ENCODE results near the gene DCTN2.
"Not testable (repeated sequence)": the region's sequence is repeated elsewhere in the genome, so short reads cannot be mapped to it uniquely, and the experiment has no call there.

DCTN2 gene

DNA sequence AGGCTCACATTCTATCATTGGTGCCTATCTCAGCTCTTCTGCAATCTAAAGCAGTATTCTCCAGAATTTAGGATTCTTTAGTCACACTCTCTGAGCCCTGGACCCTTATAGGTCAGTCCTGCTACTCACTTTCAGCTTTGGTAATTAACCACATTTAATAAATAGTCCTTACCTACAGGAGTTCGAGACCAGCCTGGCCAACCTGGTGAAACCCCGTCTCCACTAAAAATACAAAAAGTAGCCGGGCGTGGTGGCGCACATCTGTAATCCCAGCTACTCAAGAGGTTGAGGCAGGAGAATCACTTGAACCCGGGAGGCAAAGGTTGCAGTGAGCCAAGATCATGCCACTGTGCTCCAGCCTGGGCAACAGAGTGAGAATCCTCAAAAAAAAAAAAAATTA, 33.3 kb downstream of the DCTN2 start:
- not testable (repeated sequence) for H3K9me3 ChIP-seq (ENCODE audit: control insufficient read depth, low read length); H3K27ac ChIP-seq (ENCODE audit: low read depth, low read length, severe bottlenecking); H3K4me3 ChIP-seq (ENCODE audit: extremely low read depth, insufficient read depth, low read length, poor library complexity, severe bottlenecking)
- WGBS, 2 experiments (ENCODE audit: insufficient coverage in 2 of 2): 96% methylated on average over 6 of the region's 6 CpGs; no CpG with 5 or more reads in 1 of the 2 experiments
- peaks cover 95% of the 10 kb centered on the region for H3K36me3 ChIP-seq (ENCODE audit: control insufficient read depth, insufficient read depth, low read length)
- H3K4me1 ChIP-seq (ENCODE audit: control insufficient read depth, insufficient read depth, low read length, poor library complexity, severe bottlenecking): peaks cover 22% of the 10 kb centered on the region

DNA sequence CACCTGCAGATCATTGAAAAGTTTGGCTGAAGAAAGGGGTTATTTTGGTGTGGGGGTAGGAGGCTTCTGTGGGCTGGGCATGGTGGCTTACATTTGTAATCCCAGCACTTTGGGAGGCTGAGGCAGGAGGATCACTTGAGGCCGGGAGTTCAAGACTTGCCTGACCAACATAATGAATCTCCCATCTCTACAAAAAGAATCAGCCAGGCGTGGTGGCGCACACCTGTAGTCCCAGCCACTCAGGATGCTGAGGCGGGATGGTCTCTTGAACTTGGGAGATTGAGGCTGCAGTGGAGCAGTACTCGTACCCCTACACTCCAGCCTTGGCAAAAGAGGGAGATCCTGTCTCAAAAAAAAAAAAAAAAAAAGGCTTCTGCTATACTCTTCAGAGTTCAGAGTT, 33.7 kb downstream of the DCTN2 start:
- Histone ChIP-seq H3K4me3 (ENCODE audit: extremely low read depth, insufficient read depth, low read length, poor library complexity, severe bottlenecking) (no peak overlapping the region), H3K4me1 (ENCODE audit: control insufficient read depth, insufficient read depth, low read length, poor library complexity, severe bottlenecking) (peaks cover 20% of the 10 kb centered on the region), H3K27ac (ENCODE audit: low read depth, low read length, severe bottlenecking) (no peak overlapping the region), H3K9me3 (ENCODE audit: control insufficient read depth, low read length) (no peaks in the 10 kb centered on the region), H3K36me3 (ENCODE audit: control insufficient read depth, insufficient read depth, low read length) (peaks cover 94% of the 10 kb centered on the region)
- WGBS, 2 experiments (ENCODE audit: insufficient coverage in 2 of 2): 100% methylated on average over 1 of the region's 5 CpGs

DNA sequence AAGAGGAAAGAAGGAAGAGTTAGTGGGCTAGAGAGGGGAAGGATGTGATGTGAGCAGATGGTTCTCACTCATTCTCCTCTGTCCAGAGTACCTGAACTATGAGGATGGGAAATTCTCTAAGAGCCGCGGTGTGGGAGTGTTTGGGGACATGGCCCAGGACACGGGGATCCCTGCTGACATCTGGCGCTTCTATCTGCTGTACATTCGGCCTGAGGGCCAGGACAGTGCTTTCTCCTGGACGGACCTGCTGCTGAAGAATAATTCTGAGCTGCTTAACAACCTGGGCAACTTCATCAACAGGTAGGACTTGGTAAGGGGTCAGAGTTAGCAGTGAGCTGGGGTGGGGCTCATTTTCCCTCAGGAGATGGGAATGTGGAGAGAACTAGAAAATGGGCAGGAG, 34.3 kb downstream of the DCTN2 start:
- Histone ChIP-seq H3K4me1 (ENCODE audit: control insufficient read depth, insufficient read depth, low read length, poor library complexity, severe bottlenecking) (peaks cover 13% of the 10 kb centered on the region), H3K4me3 (ENCODE audit: extremely low read depth, insufficient read depth, low read length, poor library complexity, severe bottlenecking) (no peak overlapping the region), H3K36me3 (ENCODE audit: control insufficient read depth, insufficient read depth, low read length) (peaks cover 88% of the 10 kb centered on the region), H3K9me3 (ENCODE audit: control insufficient read depth, low read length) (no peaks in the 10 kb centered on the region), H3K27ac (ENCODE audit: low read depth, low read length, severe bottlenecking) (no peak overlapping the region)
- WGBS, 2 experiments (ENCODE audit: insufficient coverage in 2 of 2): 94 to 98% methylated on average over 6 of the region's 6 CpGs

DNA sequence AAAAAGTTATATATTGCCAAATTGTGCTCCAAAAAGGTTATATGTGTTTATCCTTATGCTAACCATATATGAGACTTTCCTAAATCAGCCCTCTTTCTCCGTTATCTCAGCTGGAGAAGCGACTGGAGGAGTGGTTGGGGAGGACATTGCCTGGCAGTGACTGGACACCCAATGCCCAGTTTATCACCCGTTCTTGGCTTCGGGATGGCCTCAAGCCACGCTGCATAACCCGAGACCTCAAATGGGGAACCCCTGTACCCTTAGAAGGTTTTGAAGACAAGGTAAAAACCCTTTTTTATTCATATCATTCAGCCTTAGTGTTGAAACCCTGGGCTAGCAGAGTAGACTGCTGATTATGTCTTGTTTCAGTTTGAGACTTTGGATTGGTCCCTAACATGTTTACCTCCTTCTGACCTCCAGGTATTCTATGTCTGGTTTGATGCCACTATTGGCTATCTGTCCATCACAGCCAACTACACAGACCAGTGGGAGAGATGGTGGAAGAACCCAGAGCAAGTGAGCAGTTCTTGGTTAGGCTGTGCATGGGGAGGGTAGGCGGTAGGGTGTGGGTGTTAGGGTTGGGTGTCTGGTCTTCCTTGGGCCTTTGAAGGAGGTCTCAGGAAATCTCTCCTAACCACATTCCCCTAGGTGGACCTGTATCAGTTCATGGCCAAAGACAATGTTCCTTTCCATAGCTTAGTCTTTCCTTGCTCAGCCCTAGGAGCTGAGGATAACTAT, 35.2 kb downstream of the DCTN2 start:
- Histone ChIP-seq H3K9me3 (ENCODE audit: control insufficient read depth, low read length) (no peaks in the 10 kb centered on the region), H3K27ac (ENCODE audit: low read depth, low read length, severe bottlenecking) (no peak overlapping the region), H3K4me3 (ENCODE audit: extremely low read depth, insufficient read depth, low read length, poor library complexity, severe bottlenecking) (no peak overlapping the region), H3K4me1 (ENCODE audit: control insufficient read depth, insufficient read depth, low read length, poor library complexity, severe bottlenecking) (peaks cover 6% of the 10 kb centered on the region), H3K36me3 (ENCODE audit: control insufficient read depth, insufficient read depth, low read length) (peaks cover 79% of the 10 kb centered on the region)
- WGBS, 2 experiments (ENCODE audit: insufficient coverage in 2 of 2): 100% methylated on average over 3 to 4 of the region's 7 CpGs

DNA sequence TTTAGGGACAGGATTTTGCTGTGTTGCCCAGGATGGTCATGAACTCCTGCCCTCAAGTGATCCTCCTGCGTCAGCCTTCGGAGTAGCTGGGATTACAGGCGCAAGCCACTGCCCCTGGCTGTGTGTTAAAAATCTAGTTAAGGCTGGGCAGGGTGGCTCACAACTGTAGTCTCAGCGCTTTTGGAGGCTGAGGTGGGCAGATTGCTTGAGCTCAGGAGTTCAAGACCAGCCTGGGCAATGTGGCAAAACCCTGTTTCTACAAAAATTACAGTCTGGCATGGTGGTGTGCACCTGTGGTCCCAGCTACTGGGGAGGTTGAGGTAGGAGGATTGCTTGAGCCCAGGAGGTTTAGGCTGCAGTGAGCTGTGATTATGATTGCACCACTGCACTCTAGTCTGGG, 35.8 kb downstream of the DCTN2 start:
- Histone ChIP-seq H3K9me3 (ENCODE audit: control insufficient read depth, low read length) (peaks cover 4% of the 10 kb centered on the region), H3K36me3 (ENCODE audit: control insufficient read depth, insufficient read depth, low read length) (peaks cover 79% of the 10 kb centered on the region), H3K4me1 (ENCODE audit: control insufficient read depth, insufficient read depth, low read length, poor library complexity, severe bottlenecking) (peaks cover 1% of the 10 kb centered on the region), H3K4me3 (ENCODE audit: extremely low read depth, insufficient read depth, low read length, poor library complexity, severe bottlenecking) (no peak overlapping the region), H3K27ac (ENCODE audit: low read depth, low read length, severe bottlenecking) (no peak overlapping the region)
- WGBS, 2 experiments (ENCODE audit: insufficient coverage in 2 of 2): 95 to 100% methylated on average over 1 to 3 of the region's 4 CpGs

DNA sequence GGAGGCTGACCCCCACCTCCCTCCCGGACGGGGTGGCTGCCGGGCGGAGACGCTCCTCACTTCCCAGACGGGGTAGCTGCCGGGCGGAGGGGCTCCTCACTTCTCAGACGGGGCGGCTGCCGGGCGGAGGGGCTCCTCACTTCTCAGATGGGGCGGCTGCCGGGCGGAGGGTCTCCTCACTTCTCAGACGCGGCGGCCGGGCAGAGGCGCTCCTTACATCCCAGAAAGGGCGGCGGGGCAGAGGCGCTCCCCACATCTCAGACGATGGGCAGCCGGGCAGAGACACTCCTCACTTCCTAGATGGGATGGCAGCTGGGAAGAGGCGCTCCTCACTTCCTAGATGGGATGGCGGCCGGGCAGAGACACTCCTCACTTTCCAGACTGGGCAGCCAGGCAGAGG, 39.2 kb downstream of the DCTN2 start:
- H3K4me1 ChIP-seq (ENCODE audit: control insufficient read depth, insufficient read depth, low read length, poor library complexity, severe bottlenecking); H3K4me3 ChIP-seq (ENCODE audit: extremely low read depth, insufficient read depth, low read length, poor library complexity, severe bottlenecking); H3K9me3 ChIP-seq (ENCODE audit: control insufficient read depth, low read length); H3K27ac ChIP-seq (ENCODE audit: low read depth, low read length, severe bottlenecking): not testable (repeated sequence)
- WGBS, 2 experiments (ENCODE audit: insufficient coverage in 2 of 2): 91 to 95% methylated on average over 4 to 14 of the region's 28 CpGs
- peaks cover 81% of the 10 kb centered on the region for H3K36me3 ChIP-seq (ENCODE audit: control insufficient read depth, insufficient read depth, low read length)

DNA sequence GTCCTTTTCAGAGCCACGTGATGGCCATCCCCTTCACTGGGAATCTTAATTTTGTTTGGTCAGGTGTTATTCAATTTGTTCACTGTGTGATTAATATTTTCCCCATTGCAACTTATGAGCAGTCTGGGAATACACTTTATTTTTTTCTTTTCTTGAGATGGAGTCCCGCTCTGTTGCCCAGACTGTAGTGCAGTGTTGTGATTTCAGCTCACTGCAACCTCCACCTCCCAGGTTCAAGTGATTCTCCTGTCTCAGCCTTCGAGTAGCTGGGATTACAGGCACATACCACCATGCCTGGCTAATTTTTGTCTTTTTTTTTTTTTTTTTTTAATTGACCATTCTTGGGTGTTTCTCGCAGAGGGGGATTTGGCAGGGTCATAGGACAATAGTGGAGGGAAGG, 40.5 kb downstream of the DCTN2 start:
- H3K36me3 ChIP-seq (ENCODE audit: control insufficient read depth, insufficient read depth, low read length): peaks cover 81% of the 10 kb centered on the region
- not testable (repeated sequence) for H3K4me1 ChIP-seq (ENCODE audit: control insufficient read depth, insufficient read depth, low read length, poor library complexity, severe bottlenecking); H3K27ac ChIP-seq (ENCODE audit: low read depth, low read length, severe bottlenecking); H3K4me3 ChIP-seq (ENCODE audit: extremely low read depth, insufficient read depth, low read length, poor library complexity, severe bottlenecking); H3K9me3 ChIP-seq (ENCODE audit: control insufficient read depth, low read length)
- 100% methylated on average over 1 of the region's 4 CpGs; no CpG with 5 or more reads in 1 of the 2 experiments for WGBS, 2 experiments (ENCODE audit: insufficient coverage in 2 of 2)

DNA sequence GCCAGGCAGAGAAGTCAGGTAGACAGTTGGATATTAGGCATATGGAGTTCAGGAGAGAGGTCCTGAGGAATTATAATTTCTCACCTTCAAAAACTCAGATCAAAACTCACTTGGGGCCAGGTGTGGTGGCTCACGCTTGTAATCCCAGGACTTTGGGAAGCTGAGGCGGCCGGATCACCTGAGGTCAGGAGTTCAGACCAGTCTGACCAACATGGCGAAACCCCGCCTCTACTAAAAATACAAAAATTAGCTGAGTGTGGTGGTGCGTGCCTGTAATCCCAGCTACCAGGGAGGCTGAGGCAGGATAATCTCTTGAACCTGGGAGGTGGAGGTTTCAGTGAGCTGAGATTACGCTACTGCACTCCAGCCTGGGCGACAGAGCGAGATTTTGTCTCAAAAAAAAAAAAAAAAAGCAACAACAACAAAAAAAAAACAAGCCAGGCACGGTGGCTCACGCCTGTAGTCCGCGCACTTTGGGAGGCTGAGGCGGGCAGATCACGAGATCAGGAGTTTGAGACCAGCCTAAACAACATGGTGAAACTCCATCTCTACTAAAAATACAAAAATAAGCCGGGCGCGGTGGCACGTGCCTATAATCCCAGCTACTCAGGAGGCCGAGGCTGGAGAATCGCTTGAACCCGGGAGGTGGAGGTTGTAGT, 44.6 kb downstream of the DCTN2 start:
- 93 to 100% methylated on average over 10 to 13 of the region's 22 CpGs for WGBS, 2 experiments (ENCODE audit: insufficient coverage in 2 of 2)
- not testable (repeated sequence) for H3K27ac ChIP-seq (ENCODE audit: low read depth, low read length, severe bottlenecking); H3K4me1 ChIP-seq (ENCODE audit: control insufficient read depth, insufficient read depth, low read length, poor library complexity, severe bottlenecking); H3K4me3 ChIP-seq (ENCODE audit: extremely low read depth, insufficient read depth, low read length, poor library complexity, severe bottlenecking); H3K9me3 ChIP-seq (ENCODE audit: control insufficient read depth, low read length)
- H3K36me3 ChIP-seq (ENCODE audit: control insufficient read depth, insufficient read depth, low read length): peaks cover 87% of the 10 kb centered on the region

DNA sequence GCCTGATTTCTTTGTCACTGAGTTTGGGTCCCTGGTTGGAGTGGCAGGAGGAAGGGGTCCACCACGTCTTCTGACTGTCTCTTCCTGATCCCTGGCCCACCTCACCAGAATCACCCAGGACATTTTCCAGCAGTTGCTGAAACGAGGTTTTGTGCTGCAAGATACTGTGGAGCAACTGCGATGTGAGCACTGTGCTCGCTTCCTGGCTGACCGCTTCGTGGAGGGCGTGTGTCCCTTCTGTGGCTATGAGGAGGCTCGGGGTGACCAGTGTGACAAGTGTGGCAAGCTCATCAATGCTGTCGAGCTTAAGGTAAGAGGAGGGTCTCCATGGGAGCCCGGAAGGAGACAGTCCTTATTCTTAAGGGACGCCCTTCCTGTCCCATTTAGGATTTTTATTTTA, 46.8 kb downstream of the DCTN2 start:
- no peak overlapping the region for H3K4me3 ChIP-seq (ENCODE audit: extremely low read depth, insufficient read depth, low read length, poor library complexity, severe bottlenecking)
- no peaks in the 10 kb centered on the region for H3K9me3 ChIP-seq (ENCODE audit: control insufficient read depth, low read length)
- peaks cover 90% of the 10 kb centered on the region for H3K36me3 ChIP-seq (ENCODE audit: control insufficient read depth, insufficient read depth, low read length)
- H3K27ac ChIP-seq (ENCODE audit: low read depth, low read length, severe bottlenecking): no peak overlapping the region
- no peaks in the 10 kb centered on the region for H3K4me1 ChIP-seq (ENCODE audit: control insufficient read depth, insufficient read depth, low read length, poor library complexity, severe bottlenecking)
- 98 to 99% methylated on average over 10 of the region's 11 CpGs for WGBS, 2 experiments (ENCODE audit: insufficient coverage in 2 of 2)

DNA sequence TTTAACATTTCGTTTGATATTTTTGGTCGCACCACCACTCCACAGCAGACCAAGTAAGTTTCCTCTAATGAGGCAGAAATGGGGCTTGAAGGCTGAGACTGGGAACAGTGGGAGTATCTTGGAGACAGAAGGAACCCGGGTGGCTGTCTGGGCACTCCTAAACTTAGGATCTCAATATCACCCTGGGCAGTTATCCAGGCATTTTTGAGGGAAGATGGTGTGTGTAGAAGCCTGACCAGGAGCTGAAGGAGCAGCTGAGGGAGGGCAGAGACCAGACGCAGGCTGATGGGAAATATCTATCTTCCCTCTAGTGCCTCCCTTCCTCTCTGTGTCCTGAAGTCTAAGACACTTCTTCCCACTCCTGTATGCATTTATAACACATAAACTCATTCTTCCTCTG, 48.4 kb downstream of the DCTN2 start:
- Histone ChIP-seq H3K27ac (ENCODE audit: low read depth, low read length, severe bottlenecking) (no peak overlapping the region), H3K36me3 (ENCODE audit: control insufficient read depth, insufficient read depth, low read length) (peaks cover 83% of the 10 kb centered on the region)
- WGBS, 2 experiments (ENCODE audit: insufficient coverage in 2 of 2): 94 to 100% methylated on average over 2 to 3 of the region's 4 CpGs

DNA sequence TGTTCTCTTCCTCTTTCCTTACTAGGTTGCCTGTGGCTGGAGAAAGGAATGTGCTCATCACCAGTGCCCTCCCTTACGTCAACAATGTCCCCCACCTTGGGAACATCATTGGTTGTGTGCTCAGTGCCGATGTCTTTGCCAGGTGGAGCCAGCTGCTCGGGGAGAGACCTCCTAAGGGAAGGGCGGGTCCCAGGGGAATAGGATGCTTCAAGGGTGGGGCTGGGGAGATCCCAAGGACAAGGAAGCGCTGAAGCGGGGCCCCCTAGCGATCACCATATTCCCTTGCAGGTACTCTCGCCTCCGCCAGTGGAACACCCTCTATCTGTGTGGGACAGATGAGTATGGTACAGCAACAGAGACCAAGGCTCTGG, 48.9 kb downstream of the DCTN2 start:
- 93 to 100% methylated on average over 3 to 6 of the region's 9 CpGs for WGBS, 2 experiments (ENCODE audit: insufficient coverage in 2 of 2)
- Histone ChIP-seq H3K9me3 (ENCODE audit: control insufficient read depth, low read length) (no peaks in the 10 kb centered on the region), H3K27ac (ENCODE audit: low read depth, low read length, severe bottlenecking) (no peak overlapping the region), H3K4me3 (ENCODE audit: extremely low read depth, insufficient read depth, low read length, poor library complexity, severe bottlenecking) (no peak overlapping the region), H3K4me1 (ENCODE audit: control insufficient read depth, insufficient read depth, low read length, poor library complexity, severe bottlenecking) (no peaks in the 10 kb centered on the region), H3K36me3 (ENCODE audit: control insufficient read depth, insufficient read depth, low read length) (peaks cover 79% of the 10 kb centered on the region)

More for the DNA sequence above, 48.4 kb downstream of the DCTN2 start:
- Histone ChIP-seq H3K4me3 (ENCODE audit: extremely low read depth, insufficient read depth, low read length, poor library complexity, severe bottlenecking) (no peak overlapping the region), H3K4me1 (ENCODE audit: control insufficient read depth, insufficient read depth, low read length, poor library complexity, severe bottlenecking) (no peaks in the 10 kb centered on the region), H3K9me3 (ENCODE audit: control insufficient read depth, low read length) (no peaks in the 10 kb centered on the region)

Data from mesodermal cell (in vitro differentiated cells).